Measurements from ENCODE around the gene EGR4.

EGR4 gene

DNA sequence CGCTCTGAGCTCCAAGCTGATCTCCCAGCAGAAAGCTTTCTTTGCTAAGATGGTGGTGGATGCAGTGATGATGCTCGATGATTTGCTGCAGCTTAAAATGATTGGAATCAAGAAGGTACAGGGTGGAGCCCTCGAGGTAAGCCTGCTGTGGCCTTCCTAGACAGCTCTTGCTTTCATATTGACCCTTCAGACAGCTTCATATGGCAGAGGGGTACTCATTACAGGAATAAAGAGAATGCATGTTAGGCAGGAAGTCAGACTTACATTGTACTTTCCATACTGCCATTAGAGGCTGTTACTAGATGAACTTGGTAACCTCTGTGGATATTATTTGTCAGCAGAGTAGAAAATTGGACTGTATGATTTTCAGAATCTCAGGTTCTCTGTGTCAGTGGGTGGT is 48.8 kb downstream of the EGR4 start:
- no peak for DNase-seq

DNA sequence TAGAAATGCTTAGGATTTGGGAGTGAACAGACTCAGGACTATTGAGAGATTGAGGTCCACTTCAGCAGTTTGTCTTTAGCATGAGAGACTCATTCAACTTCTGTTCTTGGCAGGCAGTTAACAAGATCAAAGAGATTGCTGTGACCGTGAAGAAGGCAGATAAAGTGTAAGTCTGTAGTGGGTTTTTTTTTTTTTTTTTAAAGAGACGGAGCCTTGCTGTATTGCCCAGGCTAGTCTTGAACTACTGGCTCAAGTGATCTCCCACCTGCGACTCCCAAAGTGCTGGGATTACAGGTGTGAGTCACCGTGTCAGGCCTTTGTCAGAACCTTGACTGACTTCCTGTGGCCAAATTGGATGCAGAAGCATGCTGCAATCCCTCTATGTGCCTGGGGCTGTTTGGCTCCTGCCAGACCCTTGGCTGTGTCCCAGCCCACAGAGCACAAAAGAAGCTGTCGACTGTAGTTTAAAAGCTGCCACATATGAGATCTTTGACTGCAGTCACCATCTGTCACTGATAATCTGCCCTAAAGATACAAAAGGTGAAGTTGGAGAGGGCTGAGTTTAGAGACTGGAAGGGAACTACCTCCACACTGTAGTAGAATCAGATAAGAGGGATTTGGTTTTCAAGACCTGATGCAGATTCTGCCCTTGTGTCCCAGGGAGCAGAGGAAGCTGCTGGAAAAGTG is 49.3 kb downstream of the EGR4 start:
- DNase-seq, result no peak

All from eye (tissue), 1 donor.